HepG2 (cell line): ENCODE measurements around the gene ZBTB1. TPM values are rescaled to one million over a fixed set of nuclear protein-coding genes. Genes with fewer than 3 reads are reported as not detected.

Experiments
- ATAC-seq: fragments of 200-7000 bp; cut with Tn5 transposase; 3 replicates; pipeline ENCODE4 v1.9.1; 2020; ENCODE audit warnings: mild to moderate bottlenecking, moderate library complexity
- BruUV-seq: library from RNA; stranded (reverse); fragments of 400-500 nt; replicated peaks from 2 replicates; lab custom pipeline; 2021; lab: Mats Ljungman, UMichigan
- CTCF ChIA-PET: fragments of 300-600 bp; formaldehyde crosslinking; extraction: SDS; loops from one replicate; lab custom pipeline; 2021; ENCODE audit warnings: low total read pairs, inconsistent platforms, low intra/inter-chr PET ratio; lab: Yijun Ruan, JAX
- POLR2A ChIA-PET: fragments of 350-600 bp; sonication (Branson Sonifier 250); formaldehyde crosslinking; loops from one replicate; lab custom pipeline; 2020; ENCODE audit warnings: antibody characterized with exemption, inconsistent platforms; lab: Yijun Ruan, JAX
- DNase-seq: peaks from one replicate; pipeline ENCODE4 v3.0.0-alpha.2; 2015; ENCODE audit warnings: low spot score
- FAIRE-seq: peaks from 3 replicates; lab custom pipeline; 2011; peaks lifted over from hg19 to GRCh38; lab: Jason Lieb, UNC
- H2AFZ ChIP-seq: one replicate; pipeline ENCODE4 v1.6.1; 2011; ENCODE audit warnings: low read length, inconsistent platforms
- H3K27ac ChIP-seq: fragments of 300-600 bp; 3 replicates; pipeline ENCODE4 v1.8.0; 2011; ENCODE audit warnings: mixed run types, mild to moderate bottlenecking, mixed read lengths, low read length, inconsistent platforms; ENCODE audit not compliant: insufficient read depth; ENCODE audit errors: extremely low read length
- H3K27me3 ChIP-seq, 2 experiments: fragments of 200-600 bp in 1 of 2; 2 replicates in 1 of 2; 3 replicates in 1 of 2; pipeline versions ENCODE4 v1.6.0 to v1.8.0; 2011; ENCODE audit warnings: low read length in 2 of 2, mild to moderate bottlenecking in 2 of 2, moderate library complexity in 2 of 2, inconsistent platforms in 1 of 2; ENCODE audit not compliant: insufficient read depth in 2 of 2, control insufficient read depth in 1 of 2
- H3K36me3 ChIP-seq, 2 experiments: fragments of 200-600 bp in 1 of 2; replicated peaks in 1 of 2; 2 replicates in 1 of 2; 3 replicates in 1 of 2; pipeline versions ENCODE4 v1.5.1 to v1.8.0; 2011; ENCODE audit warnings: low read length in 2 of 2, inconsistent platforms in 1 of 2; ENCODE audit not compliant: insufficient read depth in 2 of 2, control insufficient read depth in 1 of 2
- H3K4me1 ChIP-seq: 2 replicates; pipeline ENCODE4 v1.5.1; 2012; ENCODE audit warnings: low read length, inconsistent platforms; ENCODE audit not compliant: insufficient read depth
- H3K4me2 ChIP-seq: 2 replicates; pipeline ENCODE4 v1.6.0; 2011; ENCODE audit warnings: low read depth, low read length, inconsistent platforms
- H3K4me3 ChIP-seq, 3 experiments: fragments of 200-600 bp in 1 of 3; sonication (generic), shearing (Covaris generic) in 1 of 3; replicated peaks in 1 of 3; 2 replicates each; pipeline ENCODE4 v1.5.1; 2011 to 2016; ENCODE audit warnings: low read length in 3 of 3, inconsistent platforms in 2 of 3, low read depth in 2 of 3, mild to moderate bottlenecking in 2 of 3, control low read depth in 1 of 3, mixed read lengths in 1 of 3; ENCODE audit not compliant: insufficient read depth in 1 of 3
- H3K79me2 ChIP-seq: one replicate; pipeline ENCODE4 v1.6.1; 2011; ENCODE audit warnings: low read length, inconsistent platforms; ENCODE audit not compliant: insufficient read depth
- H3K9ac ChIP-seq: 2 replicates; pipeline ENCODE4 v1.6.0; 2011; ENCODE audit warnings: mild to moderate bottlenecking, low read depth, low read length, inconsistent platforms; ENCODE audit not compliant: insufficient read depth
- H3K9me3 ChIP-seq: 2 replicates; pipeline ENCODE4 v1.5.1; 2012; ENCODE audit warnings: mild to moderate bottlenecking, low read length
- H4K20me1 ChIP-seq: 2 replicates; pipeline ENCODE4 v1.6.0; 2011; ENCODE audit warnings: inconsistent platforms, mild to moderate bottlenecking, low read length, moderate library complexity; ENCODE audit not compliant: insufficient read depth
- CHCHD3 ChIP-seq: sonication (generic); formaldehyde crosslinking; IDR thresholded peaks from 2 replicates; pipeline ENCODE4 v1.8.0; 2022; ENCODE audit warnings: mild to moderate bottlenecking, missing genetic modification reagents, moderate library complexity
- FOXA1 ChIP-seq, 2 experiments: fragments of 450-650 bp in 1 of 2; sonication (generic) in 1 of 2; formaldehyde crosslinking in 1 of 2; IDR thresholded peaks; 2 replicates each; pipeline versions ENCODE4 v1.4.0 to v1.6.1; 2016 to 2020; ENCODE audit warnings: missing genetic modification reagents in 1 of 2
- HES4 ChIP-seq: sonication (generic); formaldehyde crosslinking; IDR thresholded peaks from 2 replicates; pipeline ENCODE4 v1.9.0; 2021; ENCODE audit warnings: mild to moderate bottlenecking, missing genetic modification reagents, borderline replicate concordance
- ISL2 ChIP-seq: sonication (generic); formaldehyde crosslinking; IDR thresholded peaks from 2 replicates; pipeline ENCODE4 v1.5.0; 2020; ENCODE audit warnings: missing genetic modification reagents
- TGIF2 ChIP-seq: IDR thresholded peaks from 2 replicates; pipeline ENCODE4 v1.6.1; 2016; ENCODE audit warnings: control low read depth, missing compliant biosample characterization
- ZNF460 ChIP-seq: sonication (generic); formaldehyde crosslinking; IDR thresholded peaks from 2 replicates; pipeline ENCODE4 v1.5.1; 2020; ENCODE audit warnings: missing genetic modification reagents, mild to moderate bottlenecking, borderline replicate concordance
- ZNF7 ChIP-seq: IDR thresholded peaks from 2 replicates; pipeline ENCODE4 v1.6.1; 2016; ENCODE audit warnings: missing biosample characterization, missing genetic modification reagents
- ZNF83 ChIP-seq: sonication (generic); formaldehyde crosslinking; IDR thresholded peaks from 2 replicates; pipeline ENCODE4 v1.4.0; 2020; ENCODE audit warnings: missing genetic modification reagents, mild to moderate bottlenecking, borderline replicate concordance
- WGBS: methylation state at CpG from one replicate; pipeline ENCODE4 v1.1.6; 2017; ENCODE audit warnings: low lambda C conversion rate; 5-methylcytosine and 5-hydroxymethylcytosine counted together
- in situ Hi-C: cut with HindIII; loops from 2 replicates; pipeline ENCODE4 v1.10.0; 2017; ENCODE audit warnings: low pct_unique_long_range_greater_than_20kb; ENCODE audit not compliant: extremely low pct_ligation_motif_present
- intact Hi-C: fragments of 100-400 bp; cut with micrococcal nuclease; formaldehyde crosslinking; loops from one replicate; pipeline ENCODE4 v1.10.0; 2022; ENCODE audit not compliant: unreplicated experiment
- polyA plus RNA-seq, 8 experiments: library from polyadenylated mRNA; depleted of rRNA in 3 of 8; stranded (reverse) in 7 of 8; unstranded in 1 of 8; fragments of >200 nt; fragmentation: Illumina TruSeq in 4 of 8; extraction: Trizol in 4 of 8; gene quantifications; 2 replicates each; pipeline versions ENCODE4 v1.2.1 to v1.2.3, GENCODE V29; 2011 to 2016; ENCODE audit warnings: low read depth in 4 of 8, missing spikeins in 1 of 8, mixed read lengths in 1 of 8; ENCODE audit not compliant: insufficient read depth in 1 of 8
- total RNA-seq, 5 experiments: library from RNA; depleted of rRNA; stranded (reverse); fragments of >200 nt; fragmentation: Illumina TruSeq; extraction: Trizol; gene quantifications; 2 replicates each; pipeline ENCODE4 v1.2.3, GENCODE V29; 2016; ENCODE audit warnings: low read depth in 1 of 5
- TF ChIP-seq, protein P1 (sequence below): sonication (generic); formaldehyde crosslinking; IDR thresholded peaks from 2 replicates; pipeline ENCODE4 v1.4.0; 2020; ENCODE audit warnings: missing genetic modification reagents
- TF ChIP-seq, protein P2 (sequence below): sonication (generic); formaldehyde crosslinking; IDR thresholded peaks from 2 replicates; pipeline ENCODE4 v1.5.0; 2020; ENCODE audit warnings: mild to moderate bottlenecking, missing genetic modification reagents, borderline replicate concordance
- TF ChIP-seq, protein P3 (sequence below): sonication (generic); formaldehyde crosslinking; IDR thresholded peaks from 2 replicates; pipeline ENCODE4 v1.4.0; 2020; ENCODE audit warnings: mild to moderate bottlenecking, missing genetic modification reagents
- TF ChIP-seq, protein P4 (sequence below): IDR thresholded peaks from 2 replicates; pipeline ENCODE4 v1.6.1; 2016; ENCODE audit warnings: mild to moderate bottlenecking

ZBTB1 gene
- total and polyA plus RNA-seq, 2 of the 13 experiments (the other 11 are each of a cell fraction or from before 2014, with no cell fraction given) = 18.8 to 22.6 TPM

DNA sequence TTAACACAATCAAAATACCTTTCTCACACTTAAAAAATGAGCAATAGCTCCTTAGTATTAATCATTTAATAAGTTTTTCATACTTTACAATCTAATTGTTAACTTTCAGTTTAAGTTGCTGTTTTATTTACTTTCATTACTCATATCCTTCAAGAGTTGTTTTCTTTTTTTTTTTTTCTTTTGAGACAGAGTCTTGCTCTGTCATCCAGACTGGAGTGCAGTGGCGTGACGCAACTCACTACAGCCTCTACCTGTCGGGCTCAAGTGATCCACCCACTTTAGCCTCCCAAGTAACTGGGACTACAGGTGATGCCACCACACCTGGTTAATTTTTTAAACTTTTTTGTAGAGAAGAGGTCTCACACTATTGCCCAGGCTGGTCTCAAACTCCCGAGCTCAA is 16.1 kb downstream of the ZBTB1 start:
- no TSS peak for BruUV-seq
- TF ChIP-seq, protein P1, sequence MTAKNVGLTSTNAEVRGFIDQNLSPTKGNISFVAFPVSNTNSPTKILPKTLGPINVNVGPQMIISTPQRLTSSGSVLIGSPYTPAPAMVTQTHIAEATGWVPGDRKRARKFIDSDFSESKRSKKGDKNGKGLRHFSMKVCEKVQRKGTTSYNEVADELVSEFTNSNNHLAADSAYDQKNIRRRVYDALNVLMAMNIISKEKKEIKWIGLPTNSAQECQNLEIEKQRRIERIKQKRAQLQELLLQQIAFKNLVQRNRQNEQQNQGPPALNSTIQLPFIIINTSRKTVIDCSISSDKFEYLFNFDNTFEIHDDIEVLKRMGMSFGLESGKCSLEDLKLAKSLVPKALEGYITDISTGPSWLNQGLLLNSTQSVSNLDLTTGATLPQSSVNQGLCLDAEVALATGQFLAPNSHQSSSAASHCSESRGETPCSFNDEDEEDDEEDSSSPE (CRISPR knock-in tag) = no peak
- TF ChIP-seq TGIF2 (CRISPR knock-in tag) (no peak), ZNF460 (CRISPR knock-in tag) (no peak), FOXA1 (IDR thresholded peaks at IDR 0.05) (no peak), FOXA1 (CRISPR knock-in tag; IDR thresholded peaks at IDR 0.05) (no peak), ISL2 (CRISPR knock-in tag) (no peak), ZNF83 (no peak), ZNF7 (CRISPR knock-in tag) (no peak), CHCHD3 (no peak), HES4 (CRISPR knock-in tag) (no peak)
- TF ChIP-seq, protein P2, sequence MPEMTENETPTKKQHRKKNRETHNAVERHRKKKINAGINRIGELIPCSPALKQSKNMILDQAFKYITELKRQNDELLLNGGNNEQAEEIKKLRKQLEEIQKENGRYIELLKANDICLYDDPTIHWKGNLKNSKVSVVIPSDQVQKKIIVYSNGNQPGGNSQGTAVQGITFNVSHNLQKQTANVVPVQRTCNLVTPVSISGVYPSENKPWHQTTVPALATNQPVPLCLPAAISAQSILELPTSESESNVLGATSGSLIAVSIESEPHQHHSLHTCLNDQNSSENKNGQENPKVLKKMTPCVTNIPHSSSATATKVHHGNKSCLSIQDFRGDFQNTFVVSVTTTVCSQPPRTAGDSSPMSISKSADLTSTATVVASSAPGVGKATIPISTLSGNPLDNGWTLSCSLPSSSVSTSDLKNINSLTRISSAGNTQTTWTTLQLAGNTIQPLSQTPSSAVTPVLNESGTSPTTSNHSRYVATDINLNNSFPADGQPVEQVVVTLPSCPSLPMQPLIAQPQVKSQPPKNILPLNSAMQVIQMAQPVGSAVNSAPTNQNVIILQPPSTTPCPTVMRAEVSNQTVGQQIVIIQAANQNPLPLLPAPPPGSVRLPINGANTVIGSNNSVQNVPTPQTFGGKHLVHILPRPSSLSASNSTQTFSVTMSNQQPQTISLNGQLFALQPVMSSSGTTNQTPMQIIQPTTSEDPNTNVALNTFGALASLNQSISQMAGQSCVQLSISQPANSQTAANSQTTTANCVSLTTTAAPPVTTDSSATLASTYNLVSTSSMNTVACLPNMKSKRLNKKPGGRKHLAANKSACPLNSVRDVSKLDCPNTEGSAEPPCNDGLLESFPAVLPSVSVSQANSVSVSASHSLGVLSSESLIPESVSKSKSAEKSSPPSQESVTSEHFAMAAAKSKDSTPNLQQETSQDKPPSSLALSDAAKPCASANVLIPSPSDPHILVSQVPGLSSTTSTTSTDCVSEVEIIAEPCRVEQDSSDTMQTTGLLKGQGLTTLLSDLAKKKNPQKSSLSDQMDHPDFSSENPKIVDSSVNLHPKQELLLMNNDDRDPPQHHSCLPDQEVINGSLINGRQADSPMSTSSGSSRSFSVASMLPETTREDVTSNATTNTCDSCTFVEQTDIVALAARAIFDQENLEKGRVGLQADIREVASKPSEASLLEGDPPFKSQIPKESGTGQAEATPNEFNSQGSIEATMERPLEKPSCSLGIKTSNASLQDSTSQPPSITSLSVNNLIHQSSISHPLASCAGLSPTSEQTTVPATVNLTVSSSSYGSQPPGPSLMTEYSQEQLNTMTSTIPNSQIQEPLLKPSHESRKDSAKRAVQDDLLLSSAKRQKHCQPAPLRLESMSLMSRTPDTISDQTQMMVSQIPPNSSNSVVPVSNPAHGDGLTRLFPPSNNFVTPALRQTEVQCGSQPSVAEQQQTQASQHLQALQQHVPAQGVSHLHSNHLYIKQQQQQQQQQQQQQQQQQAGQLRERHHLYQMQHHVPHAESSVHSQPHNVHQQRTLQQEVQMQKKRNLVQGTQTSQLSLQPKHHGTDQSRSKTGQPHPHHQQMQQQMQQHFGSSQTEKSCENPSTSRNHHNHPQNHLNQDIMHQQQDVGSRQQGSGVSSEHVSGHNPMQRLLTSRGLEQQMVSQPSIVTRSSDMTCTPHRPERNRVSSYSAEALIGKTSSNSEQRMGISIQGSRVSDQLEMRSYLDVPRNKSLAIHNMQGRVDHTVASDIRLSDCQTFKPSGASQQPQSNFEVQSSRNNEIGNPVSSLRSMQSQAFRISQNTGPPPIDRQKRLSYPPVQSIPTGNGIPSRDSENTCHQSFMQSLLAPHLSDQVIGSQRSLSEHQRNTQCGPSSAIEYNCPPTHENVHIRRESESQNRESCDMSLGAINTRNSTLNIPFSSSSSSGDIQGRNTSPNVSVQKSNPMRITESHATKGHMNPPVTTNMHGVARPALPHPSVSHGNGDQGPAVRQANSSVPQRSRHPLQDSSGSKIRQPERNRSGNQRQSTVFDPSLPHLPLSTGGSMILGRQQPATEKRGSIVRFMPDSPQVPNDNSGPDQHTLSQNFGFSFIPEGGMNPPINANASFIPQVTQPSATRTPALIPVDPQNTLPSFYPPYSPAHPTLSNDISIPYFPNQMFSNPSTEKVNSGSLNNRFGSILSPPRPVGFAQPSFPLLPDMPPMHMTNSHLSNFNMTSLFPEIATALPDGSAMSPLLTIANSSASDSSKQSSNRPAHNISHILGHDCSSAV (CRISPR knock-in tag) = no peak
- TF ChIP-seq, protein P3, sequence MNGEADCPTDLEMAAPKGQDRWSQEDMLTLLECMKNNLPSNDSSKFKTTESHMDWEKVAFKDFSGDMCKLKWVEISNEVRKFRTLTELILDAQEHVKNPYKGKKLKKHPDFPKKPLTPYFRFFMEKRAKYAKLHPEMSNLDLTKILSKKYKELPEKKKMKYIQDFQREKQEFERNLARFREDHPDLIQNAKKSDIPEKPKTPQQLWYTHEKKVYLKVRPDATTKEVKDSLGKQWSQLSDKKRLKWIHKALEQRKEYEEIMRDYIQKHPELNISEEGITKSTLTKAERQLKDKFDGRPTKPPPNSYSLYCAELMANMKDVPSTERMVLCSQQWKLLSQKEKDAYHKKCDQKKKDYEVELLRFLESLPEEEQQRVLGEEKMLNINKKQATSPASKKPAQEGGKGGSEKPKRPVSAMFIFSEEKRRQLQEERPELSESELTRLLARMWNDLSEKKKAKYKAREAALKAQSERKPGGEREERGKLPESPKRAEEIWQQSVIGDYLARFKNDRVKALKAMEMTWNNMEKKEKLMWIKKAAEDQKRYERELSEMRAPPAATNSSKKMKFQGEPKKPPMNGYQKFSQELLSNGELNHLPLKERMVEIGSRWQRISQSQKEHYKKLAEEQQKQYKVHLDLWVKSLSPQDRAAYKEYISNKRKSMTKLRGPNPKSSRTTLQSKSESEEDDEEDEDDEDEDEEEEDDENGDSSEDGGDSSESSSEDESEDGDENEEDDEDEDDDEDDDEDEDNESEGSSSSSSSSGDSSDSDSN (CRISPR knock-in tag) = no peak
- TF ChIP-seq, protein P4, sequence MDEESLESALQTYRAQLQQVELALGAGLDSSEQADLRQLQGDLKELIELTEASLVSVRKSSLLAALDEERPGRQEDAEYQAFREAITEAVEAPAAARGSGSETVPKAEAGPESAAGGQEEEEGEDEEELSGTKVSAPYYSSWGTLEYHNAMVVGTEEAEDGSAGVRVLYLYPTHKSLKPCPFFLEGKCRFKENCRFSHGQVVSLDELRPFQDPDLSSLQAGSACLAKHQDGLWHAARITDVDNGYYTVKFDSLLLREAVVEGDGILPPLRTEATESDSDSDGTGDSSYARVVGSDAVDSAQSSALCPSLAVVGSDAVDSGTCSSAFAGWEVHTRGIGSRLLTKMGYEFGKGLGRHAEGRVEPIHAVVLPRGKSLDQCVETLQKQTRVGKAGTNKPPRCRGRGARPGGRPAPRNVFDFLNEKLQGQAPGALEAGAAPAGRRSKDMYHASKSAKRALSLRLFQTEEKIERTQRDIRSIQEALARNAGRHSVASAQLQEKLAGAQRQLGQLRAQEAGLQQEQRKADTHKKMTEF (CRISPR knock-in tag) = no peak

More for the DNA sequence above, 16.1 kb downstream of the ZBTB1 start:
- Histone ChIP-seq H3K4me2 (no peak overlapping the region), H3K9me3 (no peaks in the 10 kb centered on the region), H3K4me1 (no peaks in the 10 kb centered on the region), H4K20me1 (0 out of 2 replicates have a peak, but pooled peaks cover 1% of the 10 kb centered on the region), H3K79me2 (peaks cover 26% of the 10 kb centered on the region), H3K9ac (no peak overlapping the region), H3K4me3 (no peak overlapping the region), H3K36me3 (peaks cover 7 to 21% of the 10 kb centered on the region in 2 experiments; a peak in 4 of 5 replicates), H3K27me3 (no peaks in the 10 kb centered on the region), H2AFZ (no peak overlapping the region), H3K27ac (no peak overlapping the region)
- intact Hi-C loops = no loop called here
- WGBS = 73% methylated on average over 4 of the region's 4 CpGs
- CTCF ChIA-PET = no interaction called here
- POLR2A ChIA-PET = no interaction called here
- FAIRE-seq (no peak), DNase-seq (no peak), ATAC-seq (no peak)
- in situ Hi-C loops = no loop called here
